C4-2B (cell line): Measurements from ENCODE around the gene ORAI3.

Experiments
- H3K27ac ChIP-seq: fragments of 450-650 bp; 2 replicates; pipeline ENCODE4 v1.5.1; 2017
- ZFX ChIP-seq: fragments of 450-650 bp; IDR thresholded peaks from 2 replicates; pipeline ENCODE4 v1.6.1; 2017
- TF ChIP-seq, protein P1 (sequence below): fragments of 450-650 bp; conservative IDR thresholded peaks from 2 replicates; pipeline ENCODE4 v1.5.1; 2017; ENCODE audit warnings: mild to moderate bottlenecking

The ORAI3 gene

DNA sequence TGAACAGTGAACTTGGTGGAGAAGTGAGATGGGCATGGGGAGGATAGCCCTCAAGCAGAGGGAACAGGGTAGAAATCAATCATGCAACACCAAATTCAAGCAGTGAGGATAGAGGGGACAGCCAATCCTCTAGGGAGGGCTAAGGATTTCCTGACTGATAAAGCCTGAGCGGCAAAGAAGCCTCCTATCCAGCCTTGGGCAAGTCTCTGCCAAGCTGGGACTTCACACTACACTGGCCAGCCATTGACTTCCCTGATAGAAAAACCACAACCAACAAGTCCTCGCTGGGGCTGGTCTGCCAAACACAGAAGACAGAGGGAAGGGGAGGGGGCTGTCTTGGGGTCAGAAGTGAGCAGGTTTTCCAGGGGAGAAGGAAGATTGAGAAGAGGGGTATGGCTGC is 28.0 kb upstream of the ORAI3 start:
- H3K27ac ChIP-seq, result peak overlapping the region; percentile 87
- TF ChIP-seq, protein P1, sequence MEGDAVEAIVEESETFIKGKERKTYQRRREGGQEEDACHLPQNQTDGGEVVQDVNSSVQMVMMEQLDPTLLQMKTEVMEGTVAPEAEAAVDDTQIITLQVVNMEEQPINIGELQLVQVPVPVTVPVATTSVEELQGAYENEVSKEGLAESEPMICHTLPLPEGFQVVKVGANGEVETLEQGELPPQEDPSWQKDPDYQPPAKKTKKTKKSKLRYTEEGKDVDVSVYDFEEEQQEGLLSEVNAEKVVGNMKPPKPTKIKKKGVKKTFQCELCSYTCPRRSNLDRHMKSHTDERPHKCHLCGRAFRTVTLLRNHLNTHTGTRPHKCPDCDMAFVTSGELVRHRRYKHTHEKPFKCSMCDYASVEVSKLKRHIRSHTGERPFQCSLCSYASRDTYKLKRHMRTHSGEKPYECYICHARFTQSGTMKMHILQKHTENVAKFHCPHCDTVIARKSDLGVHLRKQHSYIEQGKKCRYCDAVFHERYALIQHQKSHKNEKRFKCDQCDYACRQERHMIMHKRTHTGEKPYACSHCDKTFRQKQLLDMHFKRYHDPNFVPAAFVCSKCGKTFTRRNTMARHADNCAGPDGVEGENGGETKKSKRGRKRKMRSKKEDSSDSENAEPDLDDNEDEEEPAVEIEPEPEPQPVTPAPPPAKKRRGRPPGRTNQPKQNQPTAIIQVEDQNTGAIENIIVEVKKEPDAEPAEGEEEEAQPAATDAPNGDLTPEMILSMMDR, result no peak
- TF ChIP-seq ZFX, result no peak

DNA sequence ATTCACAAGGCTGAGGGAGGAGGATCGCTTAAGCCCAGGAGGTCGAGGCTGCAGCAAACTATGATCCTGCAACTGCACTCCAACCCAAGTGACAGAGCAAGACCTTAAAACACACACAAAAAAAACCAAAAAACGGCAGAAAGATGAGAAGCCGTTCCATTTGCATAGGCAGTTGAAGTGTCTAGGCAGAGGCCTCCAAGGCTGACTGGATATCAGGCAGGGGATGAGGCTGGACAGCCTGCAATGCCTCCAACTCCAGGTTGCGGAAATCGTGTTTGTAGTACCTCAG is 27.5 kb upstream of the ORAI3 start:
- no peak for TF ChIP-seq ZFX
- TF ChIP-seq, protein P1, result no peak
- peak overlapping the region; percentile 87 for H3K27ac ChIP-seq

GRCh38 chr16:30921748-30922419 is 27.0 kb upstream of the ORAI3 start:
- TF ChIP-seq, protein P1, result peak; percentile 90
- no peak for TF ChIP-seq ZFX
- peak overlapping the region; percentile 87 for H3K27ac ChIP-seq

- peak overlapping the region; percentile 87 for H3K27ac ChIP-seq
- no peak for TF ChIP-seq ZFX
- TF ChIP-seq, protein P1, result no peak
These were observed 26.4 kb upstream of the ORAI3 start for GRCh38 chr16:30922420-30922959.

DNA sequence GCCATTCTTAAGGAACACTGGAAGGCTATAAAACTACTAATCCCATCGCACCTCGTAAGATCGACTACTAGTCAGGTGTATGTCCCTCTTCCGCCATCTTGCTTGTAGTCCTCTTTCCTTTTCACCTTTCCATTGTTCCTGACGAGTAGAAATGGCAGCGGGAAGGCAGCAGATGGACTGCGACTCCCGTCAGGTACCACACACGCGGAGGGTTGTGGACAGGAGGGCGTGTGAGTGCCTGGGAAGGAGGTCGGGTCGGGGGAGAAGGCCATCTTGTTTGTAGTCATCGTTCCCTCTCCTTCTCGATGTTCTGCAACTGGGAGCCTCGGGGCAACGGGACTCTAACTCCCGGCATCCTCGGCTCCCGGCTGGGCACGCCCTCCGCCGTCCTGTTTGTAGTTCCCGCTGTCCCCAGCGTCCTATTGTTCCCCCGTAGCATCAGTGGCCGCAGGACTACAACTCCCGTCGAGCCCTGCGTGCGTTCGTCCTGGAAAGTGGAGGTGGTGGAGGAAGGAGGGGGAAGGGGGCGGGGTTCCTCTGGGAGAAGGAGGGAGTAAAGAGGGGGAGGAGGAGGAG is 25.8 kb upstream of the ORAI3 start:
- TF ChIP-seq ZFX, result no peak
- TF ChIP-seq, protein P1, result no peak

DNA sequence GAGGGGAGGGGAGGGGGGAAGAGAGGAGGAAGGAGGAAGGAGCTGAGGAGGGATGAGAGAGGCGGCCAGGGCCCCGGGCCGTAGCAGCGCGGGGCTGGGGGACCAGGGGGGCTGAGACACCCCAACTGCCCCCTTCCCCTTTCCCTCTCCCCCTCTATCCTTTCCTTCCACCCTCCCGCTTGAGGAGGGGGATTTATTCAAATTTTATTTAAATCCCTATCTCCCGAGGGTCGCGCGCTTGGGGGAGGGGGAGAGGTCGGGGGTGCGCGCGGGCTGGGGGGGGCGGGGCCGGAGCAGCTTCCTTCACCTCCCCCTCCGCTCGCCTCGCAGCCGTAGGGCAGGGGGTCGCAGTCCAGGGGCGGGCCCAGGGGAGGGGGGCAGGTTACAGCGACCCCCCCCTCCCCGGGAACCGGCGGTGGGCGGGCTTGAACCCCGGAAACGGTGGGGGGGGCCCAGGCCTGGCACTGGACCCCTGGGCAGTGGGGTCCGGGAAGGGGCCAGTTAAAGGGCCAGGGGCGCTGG is 25.3 kb upstream of the ORAI3 start, which contains the start of gene FBXL19:
Gene FBXL19, plus strand, starts transcription at position 19 of the 522 bp plus-strand sequence. CDS start 2,183 bp downstream, outside the sequence.
- peak within 1 kb of the TSS; percentile 87 for H3K27ac ChIP-seq
- TF ChIP-seq ZFX, result no peak
- TF ChIP-seq, protein P1, result no peak

More for the DNA sequence above, 25.8 kb upstream of the ORAI3 start:
- H3K27ac ChIP-seq, result peak overlapping the region; percentile 87
